NCI-H510A (cell line): Measurements from ENCODE around the gene NUDT12.

Source experiments
- DNase-seq: peaks from one replicate; lab custom pipeline; 2025; lab: John Stamatoyannopoulos, UW

The NUDT12 gene

GRCh38 chr5:103562453-103563157 is at the start of gene NUDT12:
Gene NUDT12 (minus strand): TSS chr5:103562789. CDS start chr5:103560248, 2,541 bp downstream.
- peak; percentile 48 for DNase-seq

GRCh38 chr5:103607346-103607745 is 44.8 kb upstream of the NUDT12 start:
- DNase-seq, result no peak

DNA sequence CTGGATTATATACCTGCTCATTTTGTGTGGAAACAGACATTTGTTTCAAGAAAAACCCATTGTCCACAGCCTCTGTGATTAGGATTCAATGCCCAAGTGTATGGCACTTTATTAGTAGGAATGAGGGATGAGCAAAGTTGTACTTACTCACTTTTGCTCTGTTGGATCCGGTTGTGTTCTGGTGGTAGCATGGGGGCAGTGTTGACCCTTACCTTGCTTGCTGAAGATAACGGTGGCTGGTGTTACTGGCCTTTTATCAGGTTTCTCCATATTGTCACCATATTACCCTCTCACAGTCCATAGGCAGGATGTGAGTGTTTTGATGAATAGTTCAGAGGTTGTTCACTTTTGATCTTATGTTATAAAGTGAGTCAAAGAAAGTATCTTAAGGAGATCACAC is 42.7 kb upstream of the NUDT12 start:
- DNase-seq, result no peak

DNA sequence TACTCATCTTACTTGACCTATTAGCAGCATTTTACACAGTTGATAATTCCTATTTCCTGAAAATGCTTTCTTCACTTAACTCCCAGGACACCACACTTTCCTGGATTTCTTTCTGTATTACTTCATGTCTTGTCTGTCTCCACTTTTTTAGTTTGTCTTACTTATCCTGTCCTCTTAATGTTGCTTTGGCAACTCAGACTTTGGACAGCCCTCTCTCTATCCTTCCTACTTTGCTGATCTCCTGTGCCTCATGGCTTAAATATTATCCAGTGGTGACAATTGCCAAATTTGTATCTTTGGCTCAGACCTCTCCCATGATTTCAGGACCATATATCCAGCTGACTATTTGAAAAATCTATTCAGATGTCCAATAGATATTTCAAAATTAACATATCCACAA is 39.8 kb upstream of the NUDT12 start:
- DNase-seq, result no peak

DNA sequence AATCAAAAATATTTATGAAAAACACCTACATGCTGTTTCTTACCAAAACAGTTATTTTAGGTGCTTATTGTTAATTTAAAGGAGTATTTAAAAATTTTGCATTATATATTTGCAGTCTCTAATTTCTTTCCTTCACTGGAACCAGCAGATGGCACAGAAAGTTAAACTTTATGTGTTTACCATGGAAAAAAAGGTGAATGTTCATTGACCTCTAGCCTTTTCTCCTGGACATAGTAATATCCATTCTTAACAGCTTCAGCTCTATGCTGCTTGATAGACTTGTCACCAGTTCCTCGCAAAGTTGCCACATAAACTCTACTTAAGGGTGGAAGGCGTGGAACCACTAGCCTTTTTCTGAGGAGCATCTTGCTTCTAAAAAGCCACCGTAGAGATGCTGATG is 38.7 kb upstream of the NUDT12 start:
- no peak for DNase-seq

DNA sequence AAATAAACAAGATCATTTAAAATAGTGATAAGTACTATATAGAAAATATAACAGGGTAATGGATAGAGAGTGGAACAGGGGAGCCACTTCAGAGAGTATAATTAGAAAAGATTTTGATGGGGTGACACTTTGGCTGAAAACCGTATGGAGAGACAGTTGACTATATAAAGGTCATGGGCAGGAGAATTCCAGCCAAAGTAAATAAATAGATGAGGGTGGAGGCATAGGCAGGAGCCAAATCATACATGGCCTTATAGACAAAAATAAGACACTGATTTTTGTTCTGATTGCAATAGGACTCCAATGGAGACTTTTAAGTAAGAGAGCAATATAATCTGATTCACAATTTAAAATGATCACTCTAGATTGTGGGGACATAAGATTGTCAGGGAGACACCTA is 37.5 kb upstream of the NUDT12 start:
- DNase-seq, result no peak

DNA sequence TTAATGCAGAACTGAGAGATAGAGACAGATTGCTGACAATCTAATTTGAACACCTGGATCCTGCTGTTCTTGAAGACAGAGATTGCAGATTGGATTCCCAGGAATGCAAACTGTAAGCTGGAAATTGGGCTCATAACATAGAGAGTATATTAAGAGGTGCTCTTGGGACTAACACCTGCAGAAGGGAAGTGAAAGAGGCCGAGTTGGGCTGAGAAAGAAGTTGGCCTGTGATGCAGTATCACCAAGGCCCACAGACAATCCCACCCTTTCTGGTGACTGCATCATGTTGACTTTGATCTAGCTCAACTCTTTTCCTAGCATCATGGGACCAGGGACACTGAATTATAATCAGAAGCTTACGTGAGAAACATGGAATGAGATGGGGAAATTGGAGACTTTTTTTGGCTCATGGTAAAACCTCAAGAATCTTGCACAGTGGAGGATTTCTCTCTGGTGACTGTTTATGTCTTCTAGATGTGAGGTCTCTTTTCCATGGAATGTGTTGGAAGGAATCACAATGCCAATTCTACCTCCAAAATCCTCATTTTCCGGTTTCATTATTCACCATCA is 36.5 kb upstream of the NUDT12 start:
- no peak for DNase-seq

DNA sequence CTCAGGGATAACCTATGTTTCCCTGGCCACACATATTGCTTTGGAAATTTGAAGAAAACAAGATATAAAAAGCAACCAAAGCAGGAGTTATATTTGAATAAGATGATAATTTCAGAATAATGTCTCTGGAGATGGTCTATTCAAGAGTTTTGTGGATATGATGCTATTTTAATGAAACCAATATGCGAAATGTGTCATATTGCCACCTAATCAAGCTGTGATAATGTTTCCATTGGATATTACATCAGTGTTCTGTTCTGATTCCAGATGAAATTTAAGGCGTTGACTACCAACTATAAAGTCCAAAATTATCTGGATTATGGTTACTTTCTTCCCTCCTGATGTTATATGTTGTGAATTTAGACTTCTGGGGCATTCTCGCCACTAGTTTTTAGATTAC is 27.6 kb upstream of the NUDT12 start:
- DNase-seq, result no peak

GRCh38 chr5:103589776-103590175 is 27.2 kb upstream of the NUDT12 start:
- DNase-seq, result no peak

GRCh38 chr5:103589357-103589756 is 26.8 kb upstream of the NUDT12 start:
- DNase-seq, result no peak

DNA sequence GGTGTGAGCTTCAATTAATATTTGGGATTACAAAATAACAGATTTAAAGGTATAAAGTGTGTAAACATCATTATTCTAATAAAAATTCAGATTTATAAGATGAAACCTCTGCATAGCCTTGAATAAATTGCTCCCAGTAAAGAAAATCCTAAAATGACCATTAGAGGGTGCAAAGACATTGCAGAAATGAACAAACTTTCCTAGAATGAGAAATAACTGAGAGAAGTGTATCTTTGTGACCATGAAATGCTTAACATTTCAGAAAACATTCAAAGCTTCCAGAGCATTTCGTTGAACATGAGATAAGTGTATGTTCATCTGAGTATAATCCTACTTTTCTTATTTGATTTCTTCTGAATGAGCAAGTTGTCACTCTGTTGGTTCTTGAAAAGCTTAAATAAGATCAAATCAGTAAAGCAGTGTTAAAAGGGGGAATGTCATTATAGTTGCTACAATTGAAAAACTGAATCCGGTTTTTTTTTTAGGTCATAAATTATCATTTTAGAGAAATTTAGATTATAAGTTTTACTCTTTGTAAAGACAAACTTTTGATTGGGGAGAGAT is 24.7 kb upstream of the NUDT12 start:
- no peak for DNase-seq

DNA sequence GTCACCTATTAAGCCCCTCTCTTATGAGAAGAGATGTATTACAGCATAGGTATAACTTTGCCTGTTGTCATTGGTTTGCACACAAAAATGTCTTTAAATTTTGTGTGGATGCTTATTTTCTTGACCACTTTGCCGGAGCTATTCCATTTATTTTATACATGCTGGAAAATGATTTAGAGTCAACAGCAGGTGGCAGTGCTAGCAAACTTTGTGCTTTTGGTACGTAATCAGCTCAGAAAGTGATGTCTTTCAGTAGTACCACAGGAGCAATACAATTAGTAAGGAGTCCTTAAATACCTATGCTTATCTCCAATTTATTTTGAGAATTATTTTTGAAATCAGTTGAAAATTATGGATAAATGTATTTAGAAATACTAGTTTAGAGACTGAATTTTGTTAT is 19.8 kb upstream of the NUDT12 start:
- DNase-seq, result no peak

DNA sequence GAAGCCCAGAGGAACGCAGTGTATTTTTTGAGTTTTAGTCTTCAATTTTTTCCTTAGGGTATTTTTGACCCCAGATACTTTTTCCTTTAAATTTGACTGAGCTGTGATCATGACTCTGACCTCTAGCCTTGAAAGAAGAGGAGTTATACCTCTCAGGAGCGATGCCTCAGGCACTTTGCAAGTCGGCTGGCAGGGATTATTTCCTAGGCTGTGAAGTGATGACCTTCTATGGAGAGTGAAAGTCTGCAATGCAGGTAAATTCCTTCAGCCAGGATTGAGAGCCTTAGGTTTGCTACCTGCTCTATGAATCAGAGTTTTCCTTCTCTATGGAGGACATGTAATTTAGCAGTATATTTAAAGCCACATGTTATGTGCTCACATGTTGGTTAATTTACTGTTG is 10.8 kb upstream of the NUDT12 start:
- DNase-seq, result no peak

DNA sequence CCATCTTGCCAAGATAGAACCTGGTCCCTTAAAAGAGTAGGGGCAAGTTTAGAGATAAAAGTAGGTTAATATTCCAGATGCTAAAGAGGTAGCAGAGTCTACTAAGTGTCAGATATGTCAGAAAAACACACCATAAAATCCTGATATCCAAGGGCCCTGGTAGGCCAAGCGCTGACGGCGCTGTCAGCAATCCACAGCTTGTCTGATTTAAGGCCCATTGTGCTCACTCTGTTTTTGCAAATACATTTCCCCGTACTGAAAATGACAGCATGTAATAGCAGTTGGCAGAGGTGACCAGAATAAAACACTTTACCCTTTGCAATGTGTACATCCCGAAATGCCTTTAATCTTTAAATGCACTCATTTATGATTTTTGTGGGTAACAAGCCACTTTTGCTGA is 9.9 kb upstream of the NUDT12 start:
- no peak for DNase-seq

DNA sequence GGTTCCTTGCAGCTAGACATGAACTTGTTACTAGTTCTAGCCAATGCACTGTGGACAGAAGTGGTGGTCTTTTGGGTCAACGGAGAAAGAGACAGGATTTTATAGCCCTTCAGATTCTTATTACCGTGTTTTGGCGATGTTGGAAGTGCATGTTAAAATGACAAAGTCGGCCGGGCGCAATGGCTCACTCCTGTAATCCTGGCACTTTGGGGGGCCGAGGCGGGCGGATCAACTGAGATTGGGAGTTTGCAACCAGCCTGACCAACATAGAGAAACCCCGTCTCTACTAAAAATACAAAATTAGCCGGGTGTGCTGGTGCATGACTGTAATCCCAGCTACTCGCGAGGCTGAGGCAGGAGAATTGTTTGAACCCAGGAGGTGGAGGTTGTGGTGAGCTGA is 9.1 kb upstream of the NUDT12 start:
- DNase-seq, result no peak

DNA sequence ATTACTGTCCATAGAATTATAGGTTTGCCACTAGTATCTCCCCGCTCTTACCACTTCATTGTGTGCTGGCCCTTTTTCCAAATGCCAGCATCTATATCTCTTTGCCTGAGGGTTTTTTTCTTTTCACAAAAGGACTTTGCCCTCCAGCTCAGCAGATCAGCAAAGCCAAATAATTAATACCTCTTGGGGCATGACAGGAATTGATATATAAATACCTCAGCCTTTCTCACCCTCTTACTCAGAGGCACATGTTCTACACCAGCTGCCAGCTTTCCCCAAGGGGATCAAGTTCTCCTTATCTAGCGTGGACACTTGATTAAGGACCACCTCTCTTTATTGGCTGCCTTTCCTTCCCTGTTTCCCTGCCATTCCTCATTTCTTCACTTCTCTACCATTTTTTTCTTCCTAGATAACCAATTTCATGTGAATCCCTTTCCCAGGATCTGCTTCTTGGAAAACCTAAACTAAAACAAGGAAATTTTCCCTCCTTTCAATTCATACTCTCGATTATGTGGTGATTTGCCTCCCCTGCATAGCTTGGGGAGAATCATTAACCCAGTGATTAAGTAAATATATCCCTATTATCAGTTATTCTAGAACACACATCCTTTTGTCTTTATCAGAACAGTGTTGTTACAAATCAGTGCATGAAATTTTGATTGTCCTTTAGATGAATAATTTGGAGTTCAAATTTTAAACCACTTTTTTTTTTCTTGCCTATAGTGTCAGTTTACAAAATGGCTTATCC is 6.9 kb upstream of the NUDT12 start:
- no peak for DNase-seq

GRCh38 chr5:103565719-103566118 is 3.1 kb upstream of the NUDT12 start:
- no peak for DNase-seq

DNA sequence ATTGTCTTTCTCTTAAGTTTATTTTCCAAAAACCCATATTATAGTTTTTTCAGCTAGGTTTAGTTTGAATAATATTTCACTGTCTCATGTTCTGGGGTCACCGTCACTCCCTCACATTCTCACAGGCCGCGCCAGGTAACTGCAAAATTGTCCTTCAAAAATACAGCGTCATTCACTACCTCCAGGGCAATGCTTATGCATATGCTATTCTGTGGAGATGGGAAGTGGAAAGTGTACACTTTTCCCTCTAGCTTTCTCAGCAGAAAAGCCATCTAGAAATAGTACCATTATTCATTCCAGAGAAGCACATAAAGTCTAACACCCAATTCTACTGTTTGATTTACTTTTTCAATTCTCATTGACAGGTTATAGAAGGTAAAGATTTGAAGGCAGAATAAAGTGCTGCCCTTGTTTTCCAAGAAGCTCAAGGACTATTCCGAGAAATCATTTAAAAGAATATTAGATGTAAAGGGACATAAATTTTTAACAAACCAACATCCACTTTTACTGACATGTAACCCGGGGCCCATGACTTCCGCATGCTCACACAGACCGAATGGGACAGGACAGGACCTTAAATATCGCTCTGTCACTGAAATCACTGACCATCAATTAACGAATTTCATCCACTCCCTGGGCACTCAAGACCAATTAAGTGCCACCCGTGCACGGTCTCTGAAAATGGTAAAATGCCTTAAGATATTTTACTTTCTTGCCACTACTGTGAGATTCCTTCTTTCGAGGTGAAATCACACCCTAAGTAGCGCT is 720 bp downstream of the NUDT12 start:
- no peak for DNase-seq

GRCh38 chr5:103560826-103561225 is 1.8 kb downstream of the NUDT12 start:
- DNase-seq, result no peak

DNA sequence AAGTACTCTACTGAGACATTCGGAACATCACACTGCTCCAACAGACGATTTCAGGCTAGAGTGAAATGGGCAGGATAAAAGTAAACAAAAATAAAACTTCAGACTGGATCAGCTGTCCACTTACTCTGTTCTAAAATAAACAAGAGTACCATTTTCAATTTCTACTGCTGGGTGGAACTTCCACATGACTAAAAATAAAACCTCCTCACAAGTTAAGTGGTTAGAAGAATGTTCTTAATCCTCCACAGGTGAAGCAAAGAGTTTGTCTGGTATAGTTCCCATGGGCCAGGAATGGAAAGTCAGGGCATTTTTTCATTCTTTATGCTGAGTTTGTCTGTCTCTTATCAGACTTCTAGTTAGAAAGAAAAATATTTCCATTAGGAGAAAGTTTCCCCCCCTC is 15.7 kb downstream of the NUDT12 start:
- DNase-seq, result no peak

GRCh38 chr5:103542441-103542840 is 20.1 kb downstream of the NUDT12 start:
- DNase-seq, result no peak

DNA sequence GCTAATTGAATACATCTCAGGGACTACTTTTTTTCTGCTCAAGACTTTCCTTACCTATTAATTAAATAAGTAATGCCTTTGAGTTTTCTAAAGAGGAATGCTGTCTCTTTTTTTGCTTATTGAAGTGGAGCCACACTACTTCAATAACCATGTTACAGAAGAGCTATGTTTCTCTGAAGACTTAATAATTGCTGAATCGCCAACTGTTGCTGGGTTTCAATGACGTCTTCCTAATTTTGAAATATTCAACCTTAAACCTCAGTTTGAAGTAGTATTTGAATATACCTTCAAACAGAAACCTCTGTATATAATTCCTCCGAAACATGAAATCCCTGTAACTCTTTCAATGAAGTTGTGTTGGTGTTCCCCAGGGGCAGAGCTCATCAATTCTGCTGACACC is 21.0 kb downstream of the NUDT12 start:
- no peak for DNase-seq
